GM12865 (cell line): Measurements from ENCODE around the gene MRPL44.
A peak's percentile ranks its signal among the peaks of the same experiment; 100 is the strongest.

Experiments
- DNase-seq: peaks from one replicate; pipeline ENCODE4 v3.0.0; 2010; ENCODE audit warnings: low read depth
- H3K4me3 ChIP-seq: 2 replicates; pipeline ENCODE4 v1.5.1; 2011; ENCODE audit warnings: mild to moderate bottlenecking, low read depth, low read length, control low read depth
- CTCF ChIP-seq: IDR thresholded peaks from 2 replicates; pipeline ENCODE4 v1.5.1; 2011; ENCODE audit warnings: low read length, control low read depth, low read depth, inconsistent platforms; ENCODE audit not compliant: insufficient read depth; ENCODE audit errors: missing control alignments

The MRPL44 gene

GRCh38 chr2:223979730-223980396 is 22.6 kb downstream of the MRPL44 start:
- H3K4me3 ChIP-seq, result no peak overlapping the region
- no peak for TF ChIP-seq CTCF
- DNase-seq, result no peak

GRCh38 chr2:223980397-223980735 is 23.1 kb downstream of the MRPL44 start:
- DNase-seq, result no peak
- no peak for TF ChIP-seq CTCF
- no peak overlapping the region for H3K4me3 ChIP-seq

GRCh38 chr2:223980803-223981202 is 23.5 kb downstream of the MRPL44 start:
- H3K4me3 ChIP-seq, result no peak overlapping the region
- no peak for DNase-seq
- no peak for TF ChIP-seq CTCF

- DNase-seq, result no peak
- no peak overlapping the region for H3K4me3 ChIP-seq
- TF ChIP-seq CTCF, result no peak
These were observed 24.0 kb downstream of the MRPL44 start for GRCh38 chr2:223981241-223981640.

GRCh38 chr2:223989206-223989855 is 32.1 kb downstream of the MRPL44 start:
- H3K4me3 ChIP-seq, result no peak overlapping the region
- peak; percentile 9 for DNase-seq
- TF ChIP-seq CTCF, result no peak

- DNase-seq, result no peak
- no peak overlapping the region for H3K4me3 ChIP-seq
These were observed 32.6 kb downstream of the MRPL44 start for GRCh38 chr2:223989856-223990232.

More at GRCh38 chr2:223989856-223990232, 32.6 kb downstream of the MRPL44 start:
- no peak for TF ChIP-seq CTCF
